Spinal cord (tissue), 10 donors: Measurements from ENCODE around the gene STXBP6. TPM values are rescaled to one million over a fixed set of nuclear protein-coding genes. Genes with fewer than 3 reads are reported as not detected.

Experiments
- DNase-seq, 6 donors: peaks; one replicate each; pipeline versions ENCODE4 v3.0.0 to v3.0.0-alpha.2; 2013 to 2015; ENCODE audit warnings: low spot score in 6 of 6, low read depth in 4 of 6
- H3K27ac ChIP-seq: one replicate; pipeline ENCODE4 v1.5.1; 2013; ENCODE audit warnings: low read depth, low read length, control low read depth
- H3K27me3 ChIP-seq: one replicate; pipeline ENCODE4 v1.6.1; 2013; ENCODE audit warnings: low read length; ENCODE audit not compliant: control insufficient read depth, insufficient read depth
- H3K36me3 ChIP-seq: one replicate; pipeline ENCODE4 v1.6.1; 2013; ENCODE audit warnings: low read length; ENCODE audit not compliant: control insufficient read depth, insufficient read depth
- H3K4me1 ChIP-seq: one replicate; pipeline ENCODE4 v1.6.1; 2013; ENCODE audit warnings: low read length; ENCODE audit not compliant: control insufficient read depth, insufficient read depth
- H3K4me3 ChIP-seq: one replicate; pipeline ENCODE4 v1.5.1; 2013; ENCODE audit warnings: low read depth, low read length, control low read depth
- H3K9me3 ChIP-seq: one replicate; pipeline ENCODE4 v1.6.1; 2013; ENCODE audit warnings: low read length; ENCODE audit not compliant: control insufficient read depth, insufficient read depth
- WGBS: methylation state at CpG from one replicate; pipeline ENCODE4 v1.1.5; 2013; ENCODE audit warnings: missing lambda C conversion rate; ENCODE audit not compliant: insufficient coverage; 5-methylcytosine and 5-hydroxymethylcytosine counted together
- polyA plus RNA-seq, 2 donors: library from polyadenylated mRNA; unstranded; fragments of 120-200 nt; gene quantifications; one replicate each; pipeline ENCODE4 v1.2.1, GENCODE V29; 2013; ENCODE audit not compliant: insufficient read length in 2 of 2
- total RNA-seq, 2 donors: library from RNA; depleted of rRNA in 1 of 2; stranded (reverse); fragments of 120-200 nt in 1 of 2; fragments of >200 nt in 1 of 2; gene quantifications; one replicate each; pipeline versions ENCODE4 v1.2.3 to v1.2.4, GENCODE V29; 2013 to 2014
- donor health status: healthy.

The STXBP6 gene
- total and polyA plus RNA-seq, 4 donors = 24.5 to 49.3 (median 36.9) TPM

DNA sequence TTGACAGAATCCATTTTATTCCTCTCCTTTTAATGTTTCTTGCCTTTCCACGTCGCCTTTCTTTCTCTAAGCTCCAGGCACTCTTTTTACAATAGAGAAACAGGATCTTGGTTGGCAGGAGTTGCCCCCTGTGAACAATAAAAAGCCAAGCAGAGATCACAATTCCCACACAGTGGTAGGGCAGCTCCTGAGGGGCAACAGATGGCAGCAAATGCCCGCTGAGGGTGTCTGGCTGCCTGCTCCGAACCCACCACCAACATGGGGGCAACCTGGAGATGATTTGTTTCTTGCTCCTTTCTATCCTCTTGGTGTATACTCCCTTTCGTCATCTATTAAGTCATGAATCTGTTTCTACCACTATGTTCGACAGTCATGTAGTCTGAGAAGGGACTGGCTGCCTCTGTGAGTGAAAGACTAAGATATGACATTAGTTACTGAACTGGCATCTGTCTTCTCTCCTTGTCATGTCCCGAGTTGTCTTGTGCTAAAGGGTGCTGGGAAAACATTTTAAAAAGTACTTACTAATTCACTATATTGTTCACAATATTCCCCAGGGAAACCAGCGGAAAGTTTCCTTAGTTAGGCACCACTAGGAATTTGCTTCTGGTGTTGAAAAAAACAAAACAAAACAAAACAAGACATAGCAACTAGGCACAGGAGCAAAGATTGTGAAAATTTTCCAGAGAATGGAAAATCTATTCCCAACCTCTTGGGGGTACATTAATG lies 170.1 kb downstream of the STXBP6 start:
- Histone ChIP-seq H3K36me3 (no peaks in the 10 kb centered on the region), H3K4me3 (no peak overlapping the region), H3K4me1 (no peaks in the 10 kb centered on the region), H3K27ac (peak overlapping the region; percentile 57), H3K27me3 (no peaks in the 10 kb centered on the region), H3K9me3 (no peaks in the 10 kb centered on the region)
- 52% methylated on average over 2 of the region's 8 CpGs for WGBS
- no peak for DNase-seq

DNA sequence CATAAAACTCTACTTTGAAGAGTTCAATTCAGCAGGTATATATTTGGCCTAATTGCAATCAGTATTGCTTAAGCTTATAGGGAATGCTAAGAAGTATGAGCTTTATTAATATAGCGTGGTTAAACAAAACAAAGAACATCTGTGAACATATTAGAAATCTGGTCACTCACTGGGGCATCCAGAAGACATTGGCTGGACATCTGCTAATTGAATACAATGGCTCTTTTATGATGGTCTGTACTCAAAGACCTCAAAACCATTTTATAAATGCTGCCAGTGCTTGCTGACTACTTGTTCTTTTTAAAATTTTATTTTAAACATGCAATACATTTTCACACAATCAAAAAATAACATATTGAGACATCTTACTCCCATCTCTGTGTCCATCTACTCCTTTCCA lies 173.0 kb downstream of the STXBP6 start:
- H3K4me3 ChIP-seq = no peak overlapping the region

DNA sequence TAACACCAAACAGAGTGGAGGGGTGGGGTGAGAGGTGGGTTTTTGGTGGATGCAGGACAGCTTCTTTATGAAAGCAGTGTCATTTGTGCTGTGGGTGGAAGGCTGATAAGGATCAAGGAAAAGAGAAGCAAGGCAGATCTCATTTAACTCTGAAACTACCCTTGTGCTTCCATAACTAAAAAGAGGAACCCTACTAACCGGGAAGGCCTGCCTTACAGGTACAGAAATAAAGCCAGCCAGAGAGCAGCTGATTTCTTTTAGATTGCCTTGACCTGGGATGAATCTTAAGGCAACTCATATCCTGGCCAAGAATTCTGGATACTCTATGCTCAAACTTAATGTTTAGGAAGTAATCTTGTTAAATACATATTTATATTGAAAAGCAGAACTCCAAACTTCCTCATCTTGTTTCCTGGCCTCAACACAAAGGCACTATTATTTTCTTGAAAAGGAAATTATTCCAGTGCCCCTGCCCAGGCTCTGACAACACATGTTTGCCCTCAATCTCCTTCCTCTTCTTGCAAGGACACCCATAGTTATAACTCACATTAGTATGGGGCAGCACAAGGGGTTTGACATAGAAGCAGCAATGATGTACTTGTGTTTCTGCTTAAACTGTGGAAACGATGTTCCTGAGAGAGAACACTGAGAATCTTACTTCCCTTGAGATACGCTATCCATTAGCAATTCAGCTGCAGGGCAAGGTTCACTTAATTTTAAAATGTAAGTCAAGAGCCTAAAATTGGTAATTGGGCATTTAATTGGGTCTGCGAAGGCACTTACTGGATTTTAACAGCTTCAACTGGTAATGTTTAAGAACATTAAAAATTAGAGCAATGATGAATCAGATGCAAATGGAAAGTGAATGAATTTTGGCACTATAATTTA lies 173.7 kb downstream of the STXBP6 start:
- Histone ChIP-seq H3K4me1 (no peaks in the 10 kb centered on the region), H3K4me3 (no peak overlapping the region), H3K9me3 (no peaks in the 10 kb centered on the region), H3K36me3 (no peaks in the 10 kb centered on the region), H3K27me3 (no peaks in the 10 kb centered on the region), H3K27ac (peak overlapping the region; percentile 1)
- peak in 1 of 6 donors; percentile 64 for DNase-seq
- WGBS = no CpG with 5 or more reads among the region's 4 CpGs

More for the DNA sequence above, 173.0 kb downstream of the STXBP6 start:
- DNase-seq = peak in 1 of 6 donors; percentile 28
- no peak overlapping the region for H3K27ac ChIP-seq
- H3K27me3 ChIP-seq = no peaks in the 10 kb centered on the region
- no peaks in the 10 kb centered on the region for H3K36me3 ChIP-seq
- no CpG with 5 or more reads among the region's 1 CpG for WGBS
- H3K9me3 ChIP-seq = no peaks in the 10 kb centered on the region
- H3K4me1 ChIP-seq = no peaks in the 10 kb centered on the region

DNA sequence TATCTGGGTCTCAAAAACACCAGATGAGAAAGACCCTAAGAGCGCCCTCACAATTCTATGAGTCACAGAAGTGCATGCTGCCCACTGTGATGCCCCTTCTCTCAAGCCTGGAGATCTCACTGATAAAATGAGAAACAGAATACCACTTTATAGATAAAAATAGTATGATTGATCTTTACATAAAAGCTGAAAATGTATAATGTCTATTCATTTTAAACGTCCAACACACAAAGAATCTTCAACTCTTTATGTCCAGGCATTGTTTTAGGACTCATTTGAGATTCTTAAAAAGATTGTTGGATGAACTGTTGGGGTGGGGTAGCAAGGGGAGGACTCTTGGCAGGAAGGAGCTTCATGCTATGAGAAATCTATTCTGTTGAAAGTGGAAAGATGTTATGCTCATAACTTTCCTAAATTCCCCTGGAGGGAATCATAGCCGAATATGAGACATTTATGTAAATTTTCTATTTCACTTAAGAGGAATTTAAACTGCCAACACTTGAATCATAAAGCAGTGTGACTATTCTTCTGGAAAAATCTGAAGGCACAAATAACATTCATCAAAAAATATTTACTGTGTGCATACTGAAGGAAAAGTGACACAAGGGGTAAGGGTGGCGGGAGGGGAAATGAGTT lies 174.6 kb downstream of the STXBP6 start:
- Histone ChIP-seq H3K4me3 (no peak overlapping the region), H3K27me3 (no peaks in the 10 kb centered on the region), H3K9me3 (no peaks in the 10 kb centered on the region), H3K27ac (peak overlapping the region; percentile 1), H3K36me3 (no peaks in the 10 kb centered on the region), H3K4me1 (no peaks in the 10 kb centered on the region)
- peak in 1 of 6 donors; percentile 70 for DNase-seq
- WGBS = 100% methylated on average over 1 of the region's 4 CpGs

- Histone ChIP-seq H3K9me3 (no peaks in the 10 kb centered on the region), H3K4me3 (no peak overlapping the region), H3K36me3 (no peaks in the 10 kb centered on the region), H3K27ac (no peak overlapping the region), H3K27me3 (no peaks in the 10 kb centered on the region), H3K4me1 (no peaks in the 10 kb centered on the region)
- DNase-seq = no peak
- 92% methylated on average over 6 of the region's 8 CpGs for WGBS
These were observed 175.3 kb downstream of the STXBP6 start for GRCh38 chr14:24874514-24875202.

DNA sequence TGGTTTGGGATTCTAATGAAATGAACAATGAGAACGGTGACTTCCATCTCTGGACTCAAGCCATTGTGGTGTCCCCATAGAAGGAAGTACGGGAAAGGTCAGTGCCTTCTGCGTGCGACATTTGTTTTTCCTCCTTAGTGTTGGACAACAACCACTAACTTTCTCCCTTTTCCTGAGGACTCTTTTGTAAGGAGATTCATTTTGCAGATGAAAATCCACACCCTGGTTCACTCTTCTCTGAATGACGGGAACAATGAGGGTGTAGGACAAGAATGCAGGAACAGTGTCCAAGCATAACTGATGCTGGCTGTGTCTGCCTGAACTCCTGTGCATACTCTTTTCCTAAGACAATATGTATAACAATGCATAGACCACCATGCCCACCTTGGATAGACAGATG lies 176.4 kb downstream of the STXBP6 start:
- Histone ChIP-seq H3K9me3 (no peaks in the 10 kb centered on the region), H3K4me1 (no peaks in the 10 kb centered on the region), H3K27me3 (no peaks in the 10 kb centered on the region), H3K27ac (no peak overlapping the region), H3K4me3 (no peak overlapping the region), H3K36me3 (no peaks in the 10 kb centered on the region)
- 100% methylated on average over 2 of the region's 5 CpGs for WGBS
- no peak for DNase-seq

- no peak for DNase-seq
- H3K4me1 ChIP-seq = no peaks in the 10 kb centered on the region
- H3K27ac ChIP-seq = no peak overlapping the region
- H3K36me3 ChIP-seq = no peaks in the 10 kb centered on the region
- H3K27me3 ChIP-seq = no peaks in the 10 kb centered on the region
- no peaks in the 10 kb centered on the region for H3K9me3 ChIP-seq
- WGBS = 100% methylated on average over 2 of the region's 4 CpGs
- H3K4me3 ChIP-seq = no peak overlapping the region
These were observed 178.8 kb downstream of the STXBP6 start for GRCh38 chr14:24870949-24871701.

DNA sequence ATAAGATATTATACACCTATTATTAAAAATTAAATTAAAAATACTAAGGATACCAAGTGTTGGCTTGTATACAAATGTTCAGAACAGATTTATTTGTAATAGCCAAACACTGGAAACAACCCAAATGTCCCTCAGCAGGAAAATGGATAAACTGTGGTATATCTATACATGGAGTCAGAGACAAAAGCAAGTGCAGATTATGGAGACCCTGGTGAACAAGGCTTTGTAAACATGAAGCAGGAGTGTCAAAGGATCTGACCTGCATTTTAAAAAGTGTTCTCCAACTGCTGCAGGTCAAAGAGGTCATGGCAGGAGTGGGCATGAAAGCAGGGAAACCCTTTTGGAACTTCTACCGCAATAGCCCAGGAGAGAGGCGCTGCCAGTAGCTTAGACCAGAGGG lies 181.6 kb downstream of the STXBP6 start:
- H3K4me1 ChIP-seq = no peaks in the 10 kb centered on the region
- WGBS = 100% methylated on average over 2 of the region's 2 CpGs
- H3K36me3 ChIP-seq = no peaks in the 10 kb centered on the region
- H3K27ac ChIP-seq = no peak overlapping the region
- peaks cover 2% of the 10 kb centered on the region for H3K9me3 ChIP-seq
- no peak overlapping the region for H3K4me3 ChIP-seq
- H3K27me3 ChIP-seq = no peaks in the 10 kb centered on the region
- DNase-seq = no peak
